ENCODE measurements around the gene CNIH3.

DNA sequence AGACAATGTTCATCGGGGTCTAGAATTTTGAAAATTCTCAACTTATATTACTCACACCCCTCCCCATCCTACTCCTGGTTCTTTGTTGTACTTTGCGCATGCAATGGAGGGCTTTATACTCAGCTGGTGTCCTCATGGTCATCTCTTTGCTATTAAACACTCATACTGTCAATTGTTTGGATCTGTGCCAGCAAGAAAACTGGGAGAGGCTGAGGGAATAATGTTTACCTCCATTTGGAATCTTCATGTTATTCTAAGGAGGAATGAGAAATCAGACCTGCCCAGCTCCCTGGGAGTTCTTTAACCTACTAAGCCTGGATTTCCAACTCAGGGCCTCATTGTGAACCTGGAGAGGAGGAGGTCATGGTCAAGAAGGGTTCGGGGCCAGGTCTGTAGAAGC is 169.5 kb downstream of the CNIH3 start:
- TF ChIP-seq CREB1 (IDR thresholded peaks at IDR 0.05; ENCODE audit: low read depth) (no peak), EGR1 (IDR thresholded peaks at IDR 0.05) (no peak), EP300 (IDR thresholded peaks at IDR 0.05; ENCODE audit: borderline replicate concordance) (no peak), RAD21 (IDR thresholded peaks at IDR 0.05; ENCODE audit: low read depth) (no peak), TAF1 (IDR thresholded peaks at IDR 0.05; ENCODE audit: low read depth) (no peak), YY1 (IDR thresholded peaks at IDR 0.05; ENCODE audit: low read depth) (no peak)
- TF ChIP-seq, protein P1, sequence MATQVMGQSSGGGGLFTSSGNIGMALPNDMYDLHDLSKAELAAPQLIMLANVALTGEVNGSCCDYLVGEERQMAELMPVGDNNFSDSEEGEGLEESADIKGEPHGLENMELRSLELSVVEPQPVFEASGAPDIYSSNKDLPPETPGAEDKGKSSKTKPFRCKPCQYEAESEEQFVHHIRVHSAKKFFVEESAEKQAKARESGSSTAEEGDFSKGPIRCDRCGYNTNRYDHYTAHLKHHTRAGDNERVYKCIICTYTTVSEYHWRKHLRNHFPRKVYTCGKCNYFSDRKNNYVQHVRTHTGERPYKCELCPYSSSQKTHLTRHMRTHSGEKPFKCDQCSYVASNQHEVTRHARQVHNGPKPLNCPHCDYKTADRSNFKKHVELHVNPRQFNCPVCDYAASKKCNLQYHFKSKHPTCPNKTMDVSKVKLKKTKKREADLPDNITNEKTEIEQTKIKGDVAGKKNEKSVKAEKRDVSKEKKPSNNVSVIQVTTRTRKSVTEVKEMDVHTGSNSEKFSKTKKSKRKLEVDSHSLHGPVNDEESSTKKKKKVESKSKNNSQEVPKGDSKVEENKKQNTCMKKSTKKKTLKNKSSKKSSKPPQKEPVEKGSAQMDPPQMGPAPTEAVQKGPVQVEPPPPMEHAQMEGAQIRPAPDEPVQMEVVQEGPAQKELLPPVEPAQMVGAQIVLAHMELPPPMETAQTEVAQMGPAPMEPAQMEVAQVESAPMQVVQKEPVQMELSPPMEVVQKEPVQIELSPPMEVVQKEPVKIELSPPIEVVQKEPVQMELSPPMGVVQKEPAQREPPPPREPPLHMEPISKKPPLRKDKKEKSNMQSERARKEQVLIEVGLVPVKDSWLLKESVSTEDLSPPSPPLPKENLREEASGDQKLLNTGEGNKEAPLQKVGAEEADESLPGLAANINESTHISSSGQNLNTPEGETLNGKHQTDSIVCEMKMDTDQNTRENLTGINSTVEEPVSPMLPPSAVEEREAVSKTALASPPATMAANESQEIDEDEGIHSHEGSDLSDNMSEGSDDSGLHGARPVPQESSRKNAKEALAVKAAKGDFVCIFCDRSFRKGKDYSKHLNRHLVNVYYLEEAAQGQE (IDR thresholded peaks at IDR 0.05; ENCODE audit: low read depth), result no peak
